Measurements from ENCODE around the gene EIF3B. TPM values are rescaled to one million over a fixed set of nuclear protein-coding genes. Genes with fewer than 3 reads are reported as not detected.

Gene EIF3B
- total RNA-seq, 2 experiments from 2014 or later = 166 to 167 TPM

DNA sequence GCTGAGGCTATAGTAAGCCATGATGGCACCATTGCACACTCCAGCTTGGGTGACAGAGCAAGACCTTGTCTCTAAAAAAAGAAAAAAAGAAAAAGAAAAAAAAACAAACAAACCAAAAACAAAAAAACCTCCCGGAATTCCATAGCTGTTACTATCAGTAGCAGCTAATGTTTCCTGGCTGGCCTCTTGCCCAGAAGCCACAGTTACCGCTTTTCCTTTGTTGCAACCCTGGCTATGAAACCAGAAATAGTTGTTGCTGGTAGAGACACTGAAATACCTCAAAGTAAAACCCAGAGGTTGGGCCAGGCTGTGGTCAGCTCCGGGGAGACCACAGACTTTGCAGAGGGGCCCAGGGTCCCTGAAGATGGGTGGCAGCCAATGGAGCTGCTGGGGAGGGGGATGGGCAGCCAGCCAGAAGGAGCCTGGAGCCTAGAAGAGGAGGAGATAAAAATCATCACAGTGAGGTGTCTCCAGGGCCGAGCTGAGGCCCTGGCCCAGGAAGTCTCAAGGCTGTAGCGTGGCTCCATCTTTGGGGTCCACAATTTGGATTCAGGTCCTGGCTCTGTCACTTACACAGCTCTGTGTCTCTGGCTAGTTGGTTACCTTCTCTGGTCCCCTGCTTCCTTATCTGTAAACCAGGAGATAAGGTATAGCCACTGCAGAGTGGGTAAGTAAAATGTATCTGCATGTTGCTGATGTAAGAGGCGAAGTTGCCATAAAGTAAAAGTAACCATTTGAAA is 45.4 kb downstream of the EIF3B start:
- H3K27ac ChIP-seq (ENCODE audit: low read depth in 1 of 2, low read length in 2 of 2) = peak overlapping the region in 1 of 2 donors; percentile 44
- CTCF ChIA-PET = no interaction called here
- peaks cover 28% of the 10 kb centered on the region for H3K4me1 Mint-ChIP-seq (ENCODE audit: low read depth)

DNA sequence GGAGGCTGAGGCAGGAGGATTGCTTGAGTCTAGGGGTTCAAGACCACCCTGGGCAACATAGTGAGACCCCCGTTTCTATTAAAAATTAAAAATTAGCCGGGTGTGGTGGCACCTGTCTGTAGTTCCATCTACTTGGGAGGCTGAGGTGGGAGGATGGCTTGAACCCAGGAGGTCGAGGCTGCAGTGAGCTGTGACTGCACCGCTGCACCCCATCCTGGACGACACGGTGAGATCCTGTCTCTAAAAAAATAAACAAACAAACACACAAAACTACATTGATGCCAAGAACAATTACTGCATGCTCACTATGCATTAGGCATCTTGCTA is 48.0 kb downstream of the EIF3B start:
- DNase-seq = no peak
- H3K4me1 Mint-ChIP-seq (ENCODE audit: low read depth) = peaks cover 49% of the 10 kb centered on the region
- no peaks in the 10 kb centered on the region for H3K27me3 Mint-ChIP-seq
- peak overlapping the region; percentile 76 for H3K4me3 ChIP-seq (ENCODE audit: low read length)
- H3K27ac Mint-ChIP-seq = peak overlapping the region; percentile 60
- ChIA-PET CTCF (no interaction called here), POLR2A (interaction anchor here (1.0 to 1.5 kb wide), 3 partner anchors 10 to 49 kb away, joined by 4 to 12 read pairs (median 7); partner anchors contain the start of gene EIF3B)
- TF ChIP-seq, protein P1, sequence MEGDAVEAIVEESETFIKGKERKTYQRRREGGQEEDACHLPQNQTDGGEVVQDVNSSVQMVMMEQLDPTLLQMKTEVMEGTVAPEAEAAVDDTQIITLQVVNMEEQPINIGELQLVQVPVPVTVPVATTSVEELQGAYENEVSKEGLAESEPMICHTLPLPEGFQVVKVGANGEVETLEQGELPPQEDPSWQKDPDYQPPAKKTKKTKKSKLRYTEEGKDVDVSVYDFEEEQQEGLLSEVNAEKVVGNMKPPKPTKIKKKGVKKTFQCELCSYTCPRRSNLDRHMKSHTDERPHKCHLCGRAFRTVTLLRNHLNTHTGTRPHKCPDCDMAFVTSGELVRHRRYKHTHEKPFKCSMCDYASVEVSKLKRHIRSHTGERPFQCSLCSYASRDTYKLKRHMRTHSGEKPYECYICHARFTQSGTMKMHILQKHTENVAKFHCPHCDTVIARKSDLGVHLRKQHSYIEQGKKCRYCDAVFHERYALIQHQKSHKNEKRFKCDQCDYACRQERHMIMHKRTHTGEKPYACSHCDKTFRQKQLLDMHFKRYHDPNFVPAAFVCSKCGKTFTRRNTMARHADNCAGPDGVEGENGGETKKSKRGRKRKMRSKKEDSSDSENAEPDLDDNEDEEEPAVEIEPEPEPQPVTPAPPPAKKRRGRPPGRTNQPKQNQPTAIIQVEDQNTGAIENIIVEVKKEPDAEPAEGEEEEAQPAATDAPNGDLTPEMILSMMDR (IDR thresholded peaks at IDR 0.05) = no peak
- H3K9me3 Mint-ChIP-seq = no peaks in the 10 kb centered on the region
- no peaks in the 10 kb centered on the region for H3K27me3 ChIP-seq (ENCODE audit: control insufficient read depth in 1 of 2, insufficient read depth in 2 of 2, low read length in 2 of 2)
- no peaks in the 10 kb centered on the region for H3K36me3 ChIP-seq (ENCODE audit: insufficient read depth, low read length)
- H3K36me3 Mint-ChIP-seq (ENCODE audit: low read depth) = no peaks in the 10 kb centered on the region
- peak overlapping the region; percentile 88 for H3K4me3 Mint-ChIP-seq
- H3K27ac ChIP-seq (ENCODE audit: low read depth in 1 of 2, low read length in 2 of 2) = no peak overlapping the region
- H3K4me1 ChIP-seq (ENCODE audit: insufficient read depth, low read length) = peaks cover 52% of the 10 kb centered on the region
- ATAC-seq (ENCODE audit: poor library complexity) = no peak
- no peaks in the 10 kb centered on the region for H3K9me3 ChIP-seq (ENCODE audit: control insufficient read depth in 1 of 2, insufficient read depth in 1 of 2, low read length in 2 of 2)
- intact Hi-C loops (cut with DNase I, micrococcal nuclease) = loop anchor here in 1 of 2 experiments (1.0 to 5.0 kb wide), 4 partner anchors 48 to 160 kb away; partner anchors contain the start of genes BRAT1, EIF3B, IQCE and MRM2

More for the DNA sequence above, 45.4 kb downstream of the EIF3B start:
- intact Hi-C loops (cut with DNase I, micrococcal nuclease) = loop anchor here in 1 of 2 experiments (5.0 kb wide), 2 partner anchors 157 to 158 kb away; partner anchors contain the start of genes BRAT1, IQCE, MRM2 and NUDT1
- no peaks in the 10 kb centered on the region for H3K27me3 Mint-ChIP-seq
- H3K9me3 Mint-ChIP-seq = no peaks in the 10 kb centered on the region
- peak in 2 of 14 experiments; percentile 18 to 32 for DNase-seq
- Histone ChIP-seq H3K4me1 (ENCODE audit: insufficient read depth, low read length) (peaks cover 28% of the 10 kb centered on the region), H3K4me3 (ENCODE audit: low read length) (no peak overlapping the region), H3K36me3 (ENCODE audit: insufficient read depth, low read length) (no peaks in the 10 kb centered on the region), H3K9me3 (ENCODE audit: control insufficient read depth in 1 of 2, insufficient read depth in 1 of 2, low read length in 2 of 2) (no peaks in the 10 kb centered on the region), H3K27me3 (ENCODE audit: control insufficient read depth in 1 of 2, insufficient read depth in 2 of 2, low read length in 2 of 2) (no peaks in the 10 kb centered on the region)
- peak overlapping the region; percentile 39 for H3K27ac Mint-ChIP-seq
- ATAC-seq (ENCODE audit: poor library complexity) = no peak
- TF ChIP-seq, protein P1 (IDR thresholded peaks at IDR 0.05) = no peak
- POLR2A ChIA-PET = no interaction called here
- H3K4me3 Mint-ChIP-seq = peak overlapping the region; percentile 65
- H3K36me3 Mint-ChIP-seq (ENCODE audit: low read depth) = no peaks in the 10 kb centered on the region

DNA sequence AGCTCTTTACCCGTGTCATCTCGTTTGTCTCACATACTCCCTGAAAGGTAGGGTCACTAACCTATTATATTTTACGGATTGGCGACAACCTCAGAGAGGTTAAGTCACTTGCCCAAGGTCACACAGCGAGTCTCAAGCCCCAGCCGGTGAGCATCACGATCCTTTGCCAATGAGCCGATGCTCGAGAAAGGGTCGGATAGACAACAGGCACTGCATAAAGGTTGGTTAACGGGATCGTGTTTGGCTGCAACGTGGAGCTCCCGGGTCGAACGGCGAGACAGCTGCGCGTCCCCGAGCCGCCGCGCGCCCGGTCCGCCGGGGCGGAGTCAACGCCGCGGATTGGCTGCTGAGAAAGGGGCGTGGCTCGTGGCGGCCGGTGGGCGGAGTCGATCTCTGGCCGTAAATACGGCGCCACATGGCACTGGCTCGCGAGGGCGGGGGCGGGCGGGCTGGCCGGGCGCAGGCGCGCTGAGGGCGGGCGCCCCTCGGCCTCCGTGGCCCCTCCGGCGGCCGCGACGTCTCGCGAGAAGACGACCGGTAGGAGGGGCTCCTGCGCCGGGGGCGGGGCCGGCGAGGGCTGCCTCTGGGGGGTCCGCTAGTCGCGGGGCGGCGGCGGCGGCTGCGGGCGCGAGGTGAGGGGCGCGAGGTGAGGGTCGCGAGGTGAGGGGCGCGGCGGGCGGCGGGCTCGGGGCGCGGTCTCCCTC is 48.5 kb downstream of the EIF3B start, which contains the start of gene CHST12:
TSS of gene CHST12 (plus strand) at position 598 of the 704 bp plus-strand sequence. CDS start 29,029 bp downstream, outside the sequence.
- DNase-seq = peak; percentile 90 to 99 (median 93)
- ChIA-PET POLR2A (interaction anchor here (1.0 to 1.5 kb wide), 3 partner anchors 9 to 49 kb away, joined by 4 to 12 read pairs (median 7); partner anchors contain the start of gene EIF3B), CTCF (no interaction called here)
- Mint-ChIP-seq H3K27me3 (no peaks in the 10 kb centered on the region), H3K36me3 (ENCODE audit: low read depth) (no peaks in the 10 kb centered on the region), H3K4me1 (ENCODE audit: low read depth) (peaks cover 54% of the 10 kb centered on the region), H3K27ac (peak within 1 kb of the TSS; percentile 82), H3K9me3 (no peaks in the 10 kb centered on the region), H3K4me3 (peak within 1 kb of the TSS; percentile 88)
- ATAC-seq (ENCODE audit: poor library complexity) = peak; percentile 76
- no peaks in the 10 kb centered on the region for H3K9me3 ChIP-seq (ENCODE audit: control insufficient read depth in 1 of 2, insufficient read depth in 1 of 2, low read length in 2 of 2)
- no peaks in the 10 kb centered on the region for H3K36me3 ChIP-seq (ENCODE audit: insufficient read depth, low read length)
- H3K4me1 ChIP-seq (ENCODE audit: insufficient read depth, low read length) = peaks cover 57% of the 10 kb centered on the region
- H3K27me3 ChIP-seq (ENCODE audit: control insufficient read depth in 1 of 2, insufficient read depth in 2 of 2, low read length in 2 of 2) = no peaks in the 10 kb centered on the region
- intact Hi-C loops (cut with DNase I, micrococcal nuclease) = loop anchor here in 1 of 2 experiments (1.0 to 5.0 kb wide), 4 partner anchors 49 to 161 kb away; partner anchors contain the start of genes BRAT1, EIF3B, IQCE and MRM2
- H3K27ac ChIP-seq (ENCODE audit: low read depth in 1 of 2, low read length in 2 of 2) = peak within 1 kb of the TSS; percentile 35 to 38
- TF ChIP-seq, protein P1 (IDR thresholded peaks at IDR 0.05) = no peak
- peak within 1 kb of the TSS; percentile 76 for H3K4me3 ChIP-seq (ENCODE audit: low read length)

All from CD4-positive, alpha-beta T cell (primary cell).